Activated CD4-positive, alpha-beta T cell treated with anti-CD3 and anti-CD28 coated beads for 36 hours (primary cell): ENCODE results near the gene SYT15. TPM values are rescaled to one million over a fixed set of nuclear protein-coding genes. Genes with fewer than 3 reads are reported as not detected.
A peak's percentile ranks its signal among the peaks of the same experiment; 100 is the strongest.

Source experiments
- ATAC-seq: fragments of 200-7000 bp; cut with Tn5 transposase; one replicate; pipeline ENCODE4 v1.10.0; 2021; ENCODE audit warnings: mild to moderate bottlenecking, moderate library complexity
- CTCF ChIA-PET: fragments of 350-600 bp; sonication (Branson Sonifier 250); formaldehyde crosslinking; loops from one replicate; lab custom pipeline; 2021; ENCODE audit warnings: antibody characterized with exemption; lab: Charles Lee
- POLR2A ChIA-PET: fragments of 350-600 bp; sonication (Branson Sonifier 250); formaldehyde crosslinking; loops from one replicate; lab custom pipeline; 2021; ENCODE audit warnings: antibody characterized with exemption, inconsistent platforms; lab: Charles Lee
- DNase-seq: peaks from one replicate; pipeline ENCODE4 v3.0.0-alpha.2; 2020
- H3K27ac Mint-ChIP-seq: one replicate; pipeline ENCODE4 v1.8.0; 2021; ENCODE audit warnings: mixed read lengths
- H3K27me3 Mint-ChIP-seq: one replicate; pipeline ENCODE4 v1.8.0; 2021; ENCODE audit warnings: mixed read lengths
- H3K36me3 Mint-ChIP-seq: one replicate; pipeline ENCODE4 v1.8.0; 2021; ENCODE audit warnings: low read depth, mixed read lengths
- H3K4me1 Mint-ChIP-seq: one replicate; pipeline ENCODE4 v1.8.0; 2021; ENCODE audit warnings: mixed read lengths
- H3K4me3 Mint-ChIP-seq: one replicate; pipeline ENCODE4 v1.8.0; 2021; ENCODE audit warnings: mild to moderate bottlenecking, moderate library complexity, mixed read lengths
- H3K9me3 Mint-ChIP-seq: one replicate; pipeline ENCODE4 v1.8.0; 2021; ENCODE audit warnings: low read depth, mixed read lengths
- intact Hi-C, 2 experiments: fragments of 100-400 bp; cut with DNase I in 1 of 2; cut with micrococcal nuclease in 1 of 2; formaldehyde crosslinking; loops; one replicate each; pipeline versions ENCODE4 v1.14.2 to v1.15.1; 2022 to 2024; cut with DNase I, micrococcal nuclease
- total RNA-seq, 2 experiments: library from RNA; stranded (reverse); gene quantifications; one replicate each; pipeline ENCODE4 v1.2.3, GENCODE V29; 2021

SYT15 gene
- total RNA-seq, 2 experiments from 2014 or later, result 0.91 to 0.93 TPM

- CTCF ChIA-PET, result no interaction called here
- H3K4me1 Mint-ChIP-seq, result peaks cover 6% of the 10 kb centered on the region
- intact Hi-C loops, result no loop called here
- H3K27me3 Mint-ChIP-seq, result peaks cover 42% of the 10 kb centered on the region
- no peak overlapping the region for H3K27ac Mint-ChIP-seq
- no peak overlapping the region for H3K4me3 Mint-ChIP-seq
- H3K9me3 Mint-ChIP-seq, result no peaks in the 10 kb centered on the region
- DNase-seq (no peak), ATAC-seq (no peak)
- H3K36me3 Mint-ChIP-seq, result no peaks in the 10 kb centered on the region
- POLR2A ChIA-PET, result no interaction called here
These were observed 39.1 kb upstream of the SYT15 start for GRCh38 chr10:46539596-46540411.

GRCh38 chr10:46540412-46541016 lies 38.4 kb upstream of the SYT15 start:
- ChIA-PET CTCF (no interaction called here), POLR2A (no interaction called here)
- H3K36me3 Mint-ChIP-seq, result no peaks in the 10 kb centered on the region
- DNase-seq, result no peak
- H3K4me3 Mint-ChIP-seq, result no peak overlapping the region
- intact Hi-C loops, result no loop called here
- no peaks in the 10 kb centered on the region for H3K9me3 Mint-ChIP-seq
- H3K4me1 Mint-ChIP-seq, result peaks cover 6% of the 10 kb centered on the region
- peaks cover 42% of the 10 kb centered on the region for H3K27me3 Mint-ChIP-seq
- ATAC-seq, result no peak
- H3K27ac Mint-ChIP-seq, result no peak overlapping the region

GRCh38 chr10:46541017-46541661 lies 37.8 kb upstream of the SYT15 start:
- intact Hi-C loops, result no loop called here
- Mint-ChIP-seq H3K9me3 (no peaks in the 10 kb centered on the region), H3K4me1 (peaks cover 6% of the 10 kb centered on the region), H3K36me3 (no peaks in the 10 kb centered on the region), H3K27me3 (peaks cover 42% of the 10 kb centered on the region), H3K4me3 (no peak overlapping the region), H3K27ac (no peak overlapping the region)
- ATAC-seq, result no peak
- POLR2A ChIA-PET, result no interaction called here
- DNase-seq, result no peak
- CTCF ChIA-PET, result interaction anchor here (0.8 kb wide), 1 partner anchor 10 kb away, joined by 3 read pairs; no protein-coding TSS in a partner anchor

GRCh38 chr10:46541735-46542566 lies 37.0 kb upstream of the SYT15 start:
- ChIA-PET POLR2A (no interaction called here), CTCF (interaction anchor here (0.8 kb wide), 1 partner anchor 11 kb away, joined by 3 read pairs; no protein-coding TSS in a partner anchor)
- Mint-ChIP-seq H3K36me3 (no peaks in the 10 kb centered on the region), H3K4me3 (no peak overlapping the region), H3K4me1 (peaks cover 6% of the 10 kb centered on the region), H3K9me3 (no peaks in the 10 kb centered on the region), H3K27me3 (peaks cover 39% of the 10 kb centered on the region), H3K27ac (no peak overlapping the region)
- ATAC-seq, result no peak
- DNase-seq, result no peak
- intact Hi-C loops, result no loop called here

GRCh38 chr10:46542567-46543465 lies 36.1 kb upstream of the SYT15 start:
- CTCF ChIA-PET, result no interaction called here
- no peak overlapping the region for H3K4me3 Mint-ChIP-seq
- H3K4me1 Mint-ChIP-seq, result peaks cover 6% of the 10 kb centered on the region
- ATAC-seq (no peak), DNase-seq (no peak)
- intact Hi-C loops, result no loop called here
- no peak overlapping the region for H3K27ac Mint-ChIP-seq
- POLR2A ChIA-PET, result no interaction called here
- peaks cover 32% of the 10 kb centered on the region for H3K27me3 Mint-ChIP-seq
- no peaks in the 10 kb centered on the region for H3K9me3 Mint-ChIP-seq
- no peaks in the 10 kb centered on the region for H3K36me3 Mint-ChIP-seq

GRCh38 chr10:46543466-46544377 lies 35.2 kb upstream of the SYT15 start:
- H3K4me1 Mint-ChIP-seq, result peaks cover 6% of the 10 kb centered on the region
- H3K36me3 Mint-ChIP-seq, result no peaks in the 10 kb centered on the region
- no peak for ATAC-seq
- H3K4me3 Mint-ChIP-seq, result no peak overlapping the region
- H3K27ac Mint-ChIP-seq, result no peak overlapping the region
- peaks cover 28% of the 10 kb centered on the region for H3K27me3 Mint-ChIP-seq
- no peak for DNase-seq
- POLR2A ChIA-PET, result no interaction called here
- no peaks in the 10 kb centered on the region for H3K9me3 Mint-ChIP-seq
- intact Hi-C loops, result no loop called here
- CTCF ChIA-PET, result no interaction called here

- intact Hi-C loops, result no loop called here
- H3K27ac Mint-ChIP-seq, result no peak overlapping the region
- peak; percentile 53 for ATAC-seq
- H3K9me3 Mint-ChIP-seq, result no peaks in the 10 kb centered on the region
- H3K36me3 Mint-ChIP-seq, result no peaks in the 10 kb centered on the region
- peaks cover 20% of the 10 kb centered on the region for H3K27me3 Mint-ChIP-seq
- CTCF ChIA-PET, result no interaction called here
- no peak for DNase-seq
- peaks cover 6% of the 10 kb centered on the region for H3K4me1 Mint-ChIP-seq
- POLR2A ChIA-PET, result no interaction called here
- no peak overlapping the region for H3K4me3 Mint-ChIP-seq
These were observed 33.7 kb upstream of the SYT15 start for GRCh38 chr10:46544989-46545791.

- CTCF ChIA-PET, result no interaction called here
- no peak for DNase-seq
- intact Hi-C loops, result no loop called here
- Mint-ChIP-seq H3K9me3 (no peaks in the 10 kb centered on the region), H3K36me3 (no peaks in the 10 kb centered on the region), H3K27ac (no peak overlapping the region), H3K4me3 (no peak overlapping the region), H3K27me3 (peaks cover 12% of the 10 kb centered on the region), H3K4me1 (no peaks in the 10 kb centered on the region)
- ATAC-seq, result no peak
- POLR2A ChIA-PET, result no interaction called here
These were observed 32.9 kb upstream of the SYT15 start for GRCh38 chr10:46545861-46546590.
